ENCODE results near the gene AURKB.

GRCh38 chr17:8226536-8227237 is 16.3 kb upstream of the AURKB start:
- TF ChIP-seq, protein P1, sequence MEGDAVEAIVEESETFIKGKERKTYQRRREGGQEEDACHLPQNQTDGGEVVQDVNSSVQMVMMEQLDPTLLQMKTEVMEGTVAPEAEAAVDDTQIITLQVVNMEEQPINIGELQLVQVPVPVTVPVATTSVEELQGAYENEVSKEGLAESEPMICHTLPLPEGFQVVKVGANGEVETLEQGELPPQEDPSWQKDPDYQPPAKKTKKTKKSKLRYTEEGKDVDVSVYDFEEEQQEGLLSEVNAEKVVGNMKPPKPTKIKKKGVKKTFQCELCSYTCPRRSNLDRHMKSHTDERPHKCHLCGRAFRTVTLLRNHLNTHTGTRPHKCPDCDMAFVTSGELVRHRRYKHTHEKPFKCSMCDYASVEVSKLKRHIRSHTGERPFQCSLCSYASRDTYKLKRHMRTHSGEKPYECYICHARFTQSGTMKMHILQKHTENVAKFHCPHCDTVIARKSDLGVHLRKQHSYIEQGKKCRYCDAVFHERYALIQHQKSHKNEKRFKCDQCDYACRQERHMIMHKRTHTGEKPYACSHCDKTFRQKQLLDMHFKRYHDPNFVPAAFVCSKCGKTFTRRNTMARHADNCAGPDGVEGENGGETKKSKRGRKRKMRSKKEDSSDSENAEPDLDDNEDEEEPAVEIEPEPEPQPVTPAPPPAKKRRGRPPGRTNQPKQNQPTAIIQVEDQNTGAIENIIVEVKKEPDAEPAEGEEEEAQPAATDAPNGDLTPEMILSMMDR (conservative IDR thresholded peaks at IDR 0.05; ENCODE audit: low read length): no peak
- TF ChIP-seq EZH2phosphoT487 (IDR thresholded peaks at IDR 0.05; ENCODE audit: borderline replicate concordance): no peak
